B cell (primary cell): ENCODE measurements around the gene S1PR3.

Experiments
- CTCF ChIP-seq: fragments of 200-600 bp; IDR thresholded peaks from one replicate; pipeline ENCODE4 v1.8.0; 2022; ENCODE audit warnings: antibody characterized with exemption, mild to moderate bottlenecking
- EZH2 ChIP-seq: IDR thresholded peaks from 2 replicates; pipeline ENCODE4 v1.6.1; 2012; ENCODE audit warnings: borderline replicate concordance, low read depth, mild to moderate bottlenecking, moderate library complexity, low read length; ENCODE audit not compliant: insufficient read depth, poor library complexity, severe bottlenecking

- TF ChIP-seq CTCF (no peak), EZH2 (no peak)
Observed at GRCh38 chr9:89032173-89032572, 40.9 kb downstream of the S1PR3 start.
